Stromal cell of bone marrow (primary cell): Measurements from ENCODE around the gene MICALL2.
A peak's percentile ranks its signal among the peaks of the same experiment; 100 is the strongest.

Experiments
- DNase-seq: peaks from one replicate; pipeline ENCODE4 v3.0.0-alpha.2; 2012; ENCODE audit warnings: low read depth

MICALL2 gene

GRCh38 chr7:1413936-1414639 lies 45.2 kb downstream of the MICALL2 start:
- DNase-seq = no peak

GRCh38 chr7:1412322-1413261 lies 46.7 kb downstream of the MICALL2 start:
- peak; percentile 40 for DNase-seq

GRCh38 chr7:1411414-1411813 lies 47.9 kb downstream of the MICALL2 start:
- DNase-seq = no peak

DNA sequence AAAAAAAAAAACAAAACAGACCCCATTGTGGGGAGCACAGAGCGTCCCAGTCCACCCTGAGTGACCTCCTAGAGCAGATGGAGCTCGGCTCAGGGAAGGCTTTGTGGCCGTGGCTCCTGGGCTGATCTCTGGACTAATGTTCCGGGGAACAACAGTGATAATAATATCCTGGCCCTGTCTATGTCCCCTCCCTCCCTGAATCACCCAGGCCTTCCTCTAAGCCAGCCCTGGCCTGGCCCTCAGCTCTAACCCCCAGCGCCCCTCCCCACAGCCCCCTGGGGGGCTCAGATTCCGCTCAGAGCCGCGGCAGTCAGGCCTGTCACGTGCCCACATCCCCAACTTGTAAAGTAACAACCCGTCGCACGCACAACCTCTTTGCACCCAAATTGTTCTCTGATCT lies 48.3 kb downstream of the MICALL2 start:
- DNase-seq = no peak

DNA sequence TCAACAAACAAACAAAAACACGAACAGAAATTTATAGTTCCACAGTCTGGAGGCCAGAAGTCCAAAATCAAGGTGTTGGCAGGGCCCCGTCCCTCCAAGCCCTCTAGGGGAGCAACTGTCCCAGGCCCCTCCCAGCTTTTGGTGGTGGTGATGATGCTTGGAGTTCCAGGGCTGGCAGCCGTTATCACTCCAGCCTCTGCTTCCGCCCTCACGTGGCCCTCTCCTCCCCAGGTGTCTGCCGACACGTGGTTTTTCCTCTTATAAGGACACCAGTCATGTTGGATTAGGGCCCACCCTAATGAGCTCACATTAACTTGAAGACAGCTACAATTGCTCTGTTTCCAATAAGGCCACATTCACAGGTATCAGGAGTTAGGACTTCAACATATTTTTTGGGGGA lies 49.7 kb downstream of the MICALL2 start:
- no peak for DNase-seq

- no peak for DNase-seq
Measured at GRCh38 chr7:1408466-1408865, 50.8 kb downstream of the MICALL2 start.

- DNase-seq = no peak
Measured at GRCh38 chr7:1407892-1408291, 51.4 kb downstream of the MICALL2 start.

DNA sequence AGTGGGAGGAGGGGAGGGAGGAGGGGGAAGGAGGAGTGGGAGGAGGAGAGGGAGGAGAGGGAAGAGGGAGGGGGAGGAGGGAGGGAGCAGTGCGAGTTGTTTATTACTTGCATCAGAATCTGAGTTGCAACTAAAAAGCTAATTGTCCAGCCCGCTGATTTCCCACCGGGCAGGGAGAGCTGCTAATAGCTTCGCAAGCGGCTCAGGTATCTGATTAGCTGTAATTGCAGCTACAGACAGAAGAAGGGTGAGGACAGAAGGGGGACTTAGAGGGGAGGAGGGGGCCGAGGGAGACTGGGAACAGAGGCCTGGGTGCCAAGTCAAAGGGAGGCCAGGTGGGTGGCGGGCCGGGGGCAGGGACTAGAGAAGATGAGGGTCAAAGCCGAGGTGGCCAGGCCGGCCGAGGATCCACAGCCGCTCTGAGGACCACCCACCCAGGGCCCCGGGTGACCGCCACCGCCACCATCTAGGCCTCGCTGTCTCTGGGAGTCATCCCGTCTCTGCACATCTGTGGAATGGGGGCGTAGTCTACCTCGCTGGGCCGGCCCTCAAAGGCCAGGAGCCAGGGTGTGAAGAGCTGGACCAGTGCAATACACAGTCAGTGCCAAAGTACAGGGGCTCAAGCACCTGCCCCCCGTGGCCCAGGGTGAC lies 54.2 kb downstream of the MICALL2 start:
- no peak for DNase-seq

GRCh38 chr7:1404460-1404809 lies 54.8 kb downstream of the MICALL2 start:
- no peak for DNase-seq

- DNase-seq = peak; percentile 40
Measured at GRCh38 chr7:1403638-1404459, 55.4 kb downstream of the MICALL2 start.

DNA sequence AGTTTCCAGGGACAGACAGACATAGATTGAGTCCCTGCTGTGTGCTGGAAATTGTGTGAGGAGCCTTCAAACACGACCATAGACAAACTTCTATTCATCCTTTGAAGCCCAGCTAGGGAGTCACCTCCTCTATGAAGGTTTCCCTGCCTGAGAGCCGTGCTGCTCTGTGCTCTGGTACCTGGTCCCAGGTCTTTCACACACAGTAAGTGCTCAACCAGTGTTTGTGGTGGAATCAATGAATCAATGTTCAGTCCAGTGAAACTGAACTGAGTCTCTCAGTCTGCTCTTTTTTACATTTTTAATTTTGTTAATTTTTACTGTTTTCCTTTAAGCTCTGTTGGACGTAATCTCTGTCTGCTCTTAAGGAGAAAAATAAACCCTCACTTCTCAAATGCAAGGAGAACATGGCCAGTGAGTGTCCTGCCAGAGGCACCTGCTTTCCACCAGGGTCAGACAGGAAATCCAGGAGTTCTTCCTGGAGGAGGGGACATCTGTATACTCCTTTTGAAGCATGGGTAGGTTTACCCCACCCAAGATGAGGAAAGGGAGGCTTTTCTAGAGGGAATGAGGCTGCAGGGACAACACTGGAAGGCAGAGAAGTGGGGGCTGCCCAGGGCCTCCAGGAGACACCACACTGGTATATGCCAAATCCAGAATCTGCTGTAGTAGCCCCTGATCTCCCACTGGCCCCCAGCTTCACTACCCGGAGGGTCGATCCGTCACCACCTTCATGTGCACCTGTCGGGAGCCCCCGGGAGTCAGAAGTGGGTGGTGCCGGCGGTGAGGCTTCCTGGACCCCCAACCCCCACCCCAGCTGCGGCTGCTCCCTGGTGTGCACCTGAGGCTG lies 56.3 kb downstream of the MICALL2 start:
- DNase-seq = no peak

DNA sequence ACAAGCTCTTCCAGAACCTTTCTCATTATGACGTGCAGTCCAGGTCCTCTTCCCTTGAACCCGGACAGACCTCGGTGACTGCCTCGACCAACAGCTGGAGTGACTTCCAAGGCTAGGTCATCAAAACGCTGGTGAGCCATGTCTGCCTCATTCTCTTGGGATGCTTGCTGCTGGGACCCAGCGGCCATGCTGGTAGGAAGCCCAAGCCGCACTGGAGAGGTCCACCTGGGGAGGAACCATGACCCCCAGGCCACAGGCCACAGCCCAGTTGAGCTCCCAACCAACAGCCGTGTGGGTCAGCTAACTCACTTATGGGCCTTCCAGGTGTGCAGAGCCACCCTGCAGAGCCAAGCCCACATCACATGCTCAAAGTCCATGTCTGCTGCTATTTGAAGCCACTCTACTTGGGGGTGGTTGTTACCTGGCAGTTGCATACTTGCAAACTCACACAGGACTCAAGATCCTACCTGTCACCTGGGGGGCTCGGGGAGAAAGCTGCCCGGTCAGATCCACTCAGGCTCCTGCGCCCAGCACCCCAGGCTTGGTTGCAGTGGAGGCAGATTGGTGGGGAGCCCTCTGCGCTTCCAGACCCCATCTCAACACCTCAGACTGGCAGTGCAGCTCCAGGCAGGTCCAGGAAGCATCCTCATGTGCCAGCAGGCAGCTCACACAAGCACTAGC lies 57.0 kb downstream of the MICALL2 start:
- no peak for DNase-seq

- no peak for DNase-seq
Measured at GRCh38 chr7:1401011-1401410, 58.3 kb downstream of the MICALL2 start.

- no peak for DNase-seq
Measured at GRCh38 chr7:1400371-1400770, 58.9 kb downstream of the MICALL2 start.

DNA sequence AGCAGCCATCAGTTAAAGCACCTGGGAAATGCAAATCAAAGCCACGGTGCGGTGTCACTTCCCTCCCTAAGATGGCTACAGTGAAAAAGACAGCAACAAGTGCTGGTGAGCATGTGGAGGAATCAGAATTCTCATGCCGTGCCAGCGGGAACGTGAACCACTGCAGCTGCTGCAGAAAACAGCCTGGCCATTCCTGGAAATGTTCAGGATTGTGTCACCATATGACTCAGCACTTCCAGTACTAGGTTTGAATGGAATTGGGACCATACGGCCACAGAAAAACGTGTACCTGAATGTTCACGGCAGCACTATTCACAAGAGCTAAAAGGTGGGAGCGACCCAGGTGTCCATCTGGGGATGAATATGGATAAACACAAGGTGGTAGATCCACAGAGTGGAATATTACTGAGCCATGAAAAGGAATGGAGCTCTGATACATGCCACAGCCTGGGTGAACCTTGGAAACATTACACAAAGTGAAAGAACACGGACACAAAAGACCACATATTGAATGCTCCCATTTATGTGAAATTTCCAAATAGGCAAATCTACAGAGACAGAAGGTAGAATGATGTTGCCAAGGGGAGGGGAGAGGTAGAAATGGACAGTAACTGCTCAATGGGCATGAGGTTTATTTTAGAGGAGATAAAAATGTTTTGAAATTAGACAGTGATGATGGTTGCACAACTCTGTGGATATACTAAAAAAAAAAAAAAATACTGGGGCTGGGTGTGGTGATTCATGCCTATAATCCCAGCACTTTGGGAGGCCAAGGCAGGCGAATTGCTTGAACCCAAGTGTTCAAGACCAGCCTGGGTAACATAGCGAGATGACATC lies 61.6 kb downstream of the MICALL2 start:
- peak; percentile 23 for DNase-seq

DNA sequence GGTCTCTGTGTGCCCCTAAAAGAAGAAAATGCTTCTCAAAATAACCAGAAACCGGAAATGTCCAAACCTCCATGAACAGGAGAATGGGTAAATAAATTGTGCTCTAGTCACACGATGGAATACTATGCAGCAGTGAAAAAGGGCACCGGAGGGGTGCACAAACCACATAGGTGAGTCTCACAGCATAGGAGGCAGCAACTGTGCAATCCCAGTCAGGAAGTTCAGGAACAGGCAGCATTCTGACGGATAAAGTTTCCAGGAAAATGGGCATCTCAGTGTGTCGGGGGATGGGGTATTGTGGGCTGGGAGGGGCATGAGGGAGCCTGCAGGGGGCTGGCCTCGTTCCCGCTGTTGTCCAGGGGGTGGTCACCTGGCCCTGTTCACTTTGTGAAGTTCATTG lies 63.1 kb downstream of the MICALL2 start:
- DNase-seq = no peak

GRCh38 chr7:1395211-1396070 lies 63.8 kb downstream of the MICALL2 start:
- no peak for DNase-seq

GRCh38 chr7:1394371-1394770 lies 64.9 kb downstream of the MICALL2 start:
- DNase-seq = no peak

DNA sequence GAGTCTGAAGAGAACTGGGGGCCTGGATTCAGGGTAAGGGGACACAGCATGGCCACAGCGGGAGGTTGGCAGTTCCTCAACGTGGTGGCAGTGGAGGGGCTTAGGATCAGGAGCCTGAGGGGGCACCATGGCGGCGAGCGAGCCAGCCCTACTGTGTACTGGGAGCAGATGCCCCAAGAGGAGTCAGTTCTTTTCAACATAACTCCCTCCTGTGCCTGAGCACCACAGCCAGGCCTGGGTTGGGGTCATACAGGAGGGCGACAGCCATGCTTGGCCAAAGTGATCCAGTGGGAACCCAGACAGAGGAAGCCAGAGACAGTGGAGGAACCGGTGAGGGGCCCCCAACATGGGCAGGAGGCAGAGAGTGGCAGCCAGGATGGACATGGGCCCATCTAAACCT lies 65.8 kb downstream of the MICALL2 start:
- DNase-seq = no peak
